ENCODE measurements around the gene PCSK5.

The PCSK5 gene

DNA sequence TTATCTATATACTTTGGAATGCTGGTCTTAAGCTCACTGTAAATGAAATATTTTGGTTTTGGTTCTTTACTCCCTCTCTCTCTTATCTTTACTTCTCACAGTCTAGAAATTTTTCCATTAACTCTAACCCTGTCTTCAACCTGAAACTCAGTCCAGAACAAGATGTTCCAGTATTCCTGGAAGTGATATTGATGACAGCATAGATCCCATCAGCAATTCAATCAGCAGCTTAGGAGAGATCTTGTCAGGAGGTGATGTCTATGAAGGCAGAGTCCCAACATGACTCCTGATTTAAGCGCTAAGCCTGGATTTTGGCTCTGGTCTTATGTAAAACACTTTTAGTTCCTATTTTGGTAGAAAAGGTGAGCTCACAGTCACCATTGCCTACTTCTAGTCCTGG, 451.1 kb downstream of the PCSK5 start:
- Histone ChIP-seq H3K27ac (ENCODE audit: low read depth, low read length) (no peak overlapping the region), H3K9me2 (replicated peaks; ENCODE audit: insufficient read depth, low read length) (no peaks in the 10 kb centered on the region; the same call in 1 of the 2 replicates), H3K79me2 (ENCODE audit: insufficient read depth, low read length) (no peaks in the 10 kb centered on the region), H4K20me1 (ENCODE audit: low read depth, low read length) (no peaks in the 10 kb centered on the region), H2AFZ (ENCODE audit: low read depth, low read length, severe bottlenecking) (no peak overlapping the region), H3K4me3 (ENCODE audit: insufficient read depth, low read length, poor library complexity, severe bottlenecking) (no peak overlapping the region), H3K9ac (ENCODE audit: low read length) (no peak overlapping the region), H3K4me2 (ENCODE audit: low read depth, low read length, poor library complexity, severe bottlenecking) (no peak overlapping the region), H3K9me3 (ENCODE audit: insufficient read depth, low read length) (no peaks in the 10 kb centered on the region), H3F3A (ENCODE audit: insufficient read depth) (no peaks in the 10 kb centered on the region), H3K27me3 (ENCODE audit: low read length) (no peaks in the 10 kb centered on the region), H3K36me3 (ENCODE audit: low read length) (no peaks in the 10 kb centered on the region)
- no peak for TF ChIP-seq EZH2phosphoT487 (conservative IDR thresholded peaks at IDR 0.05; ENCODE audit: low read length)
- TF ChIP-seq, protein P1, sequence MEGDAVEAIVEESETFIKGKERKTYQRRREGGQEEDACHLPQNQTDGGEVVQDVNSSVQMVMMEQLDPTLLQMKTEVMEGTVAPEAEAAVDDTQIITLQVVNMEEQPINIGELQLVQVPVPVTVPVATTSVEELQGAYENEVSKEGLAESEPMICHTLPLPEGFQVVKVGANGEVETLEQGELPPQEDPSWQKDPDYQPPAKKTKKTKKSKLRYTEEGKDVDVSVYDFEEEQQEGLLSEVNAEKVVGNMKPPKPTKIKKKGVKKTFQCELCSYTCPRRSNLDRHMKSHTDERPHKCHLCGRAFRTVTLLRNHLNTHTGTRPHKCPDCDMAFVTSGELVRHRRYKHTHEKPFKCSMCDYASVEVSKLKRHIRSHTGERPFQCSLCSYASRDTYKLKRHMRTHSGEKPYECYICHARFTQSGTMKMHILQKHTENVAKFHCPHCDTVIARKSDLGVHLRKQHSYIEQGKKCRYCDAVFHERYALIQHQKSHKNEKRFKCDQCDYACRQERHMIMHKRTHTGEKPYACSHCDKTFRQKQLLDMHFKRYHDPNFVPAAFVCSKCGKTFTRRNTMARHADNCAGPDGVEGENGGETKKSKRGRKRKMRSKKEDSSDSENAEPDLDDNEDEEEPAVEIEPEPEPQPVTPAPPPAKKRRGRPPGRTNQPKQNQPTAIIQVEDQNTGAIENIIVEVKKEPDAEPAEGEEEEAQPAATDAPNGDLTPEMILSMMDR (IDR thresholded peaks at IDR 0.05; ENCODE audit: insufficient read depth, low read length, poor library complexity, severe bottlenecking), result no peak

- Histone ChIP-seq H3K36me3 (ENCODE audit: low read length) (no peaks in the 10 kb centered on the region), H4K20me1 (ENCODE audit: low read depth, low read length) (no peaks in the 10 kb centered on the region), H3K27ac (ENCODE audit: low read depth, low read length) (no peak overlapping the region), H3K79me2 (ENCODE audit: insufficient read depth, low read length) (no peaks in the 10 kb centered on the region), H3K27me3 (ENCODE audit: low read length) (no peaks in the 10 kb centered on the region), H3K9me3 (ENCODE audit: insufficient read depth, low read length) (no peaks in the 10 kb centered on the region), H3K4me2 (ENCODE audit: low read depth, low read length, poor library complexity, severe bottlenecking) (no peak overlapping the region), H2AFZ (ENCODE audit: low read depth, low read length, severe bottlenecking) (no peak overlapping the region), H3F3A (ENCODE audit: insufficient read depth) (no peaks in the 10 kb centered on the region), H3K9ac (ENCODE audit: low read length) (no peak overlapping the region), H3K9me2 (replicated peaks; ENCODE audit: insufficient read depth, low read length) (no peaks in the 10 kb centered on the region; the same call in 1 of the 2 replicates), H3K4me3 (ENCODE audit: insufficient read depth, low read length, poor library complexity, severe bottlenecking) (no peak overlapping the region)
- TF ChIP-seq EZH2phosphoT487 (conservative IDR thresholded peaks at IDR 0.05; ENCODE audit: low read length), result no peak
- TF ChIP-seq, protein P1 (IDR thresholded peaks at IDR 0.05; ENCODE audit: insufficient read depth, low read length, poor library complexity, severe bottlenecking), result no peak
Measured at GRCh38 chr9:76342201-76342600, 451.7 kb downstream of the PCSK5 start.

DNA sequence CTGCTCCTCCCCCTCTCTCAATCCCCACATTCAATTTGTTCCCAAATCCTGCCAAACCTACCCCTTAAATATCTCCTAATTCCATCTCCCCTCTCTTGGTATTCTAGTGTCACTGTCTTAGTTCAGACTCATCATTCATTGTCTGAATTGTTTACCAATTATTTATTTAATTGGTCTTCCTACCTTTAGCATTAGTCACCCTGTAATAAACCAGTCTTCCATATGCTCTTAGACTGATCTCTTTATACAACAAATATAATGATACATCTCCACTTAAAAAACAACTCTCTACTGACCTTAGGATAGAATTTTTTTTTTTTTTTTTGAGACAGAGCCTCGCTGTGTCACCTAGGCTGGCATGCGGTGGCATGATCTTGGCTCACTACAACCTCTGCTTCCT, 452.4 kb downstream of the PCSK5 start:
- TF ChIP-seq, protein P1 (IDR thresholded peaks at IDR 0.05; ENCODE audit: insufficient read depth, low read length, poor library complexity, severe bottlenecking), result no peak
- TF ChIP-seq EZH2phosphoT487 (conservative IDR thresholded peaks at IDR 0.05; ENCODE audit: low read length), result no peak

More for the DNA sequence above, 452.4 kb downstream of the PCSK5 start:
- Histone ChIP-seq H3K9ac (ENCODE audit: low read length) (no peak overlapping the region), H3K9me3 (ENCODE audit: insufficient read depth, low read length) (no peaks in the 10 kb centered on the region), H3K9me2 (replicated peaks; ENCODE audit: insufficient read depth, low read length) (no peaks in the 10 kb centered on the region; the same call in 1 of the 2 replicates), H2AFZ (ENCODE audit: low read depth, low read length, severe bottlenecking) (no peak overlapping the region), H3K79me2 (ENCODE audit: insufficient read depth, low read length) (no peaks in the 10 kb centered on the region), H3K27me3 (ENCODE audit: low read length) (no peaks in the 10 kb centered on the region), H3F3A (ENCODE audit: insufficient read depth) (no peaks in the 10 kb centered on the region), H3K27ac (ENCODE audit: low read depth, low read length) (no peak overlapping the region), H4K20me1 (ENCODE audit: low read depth, low read length) (no peaks in the 10 kb centered on the region), H3K36me3 (ENCODE audit: low read length) (no peaks in the 10 kb centered on the region), H3K4me2 (ENCODE audit: low read depth, low read length, poor library complexity, severe bottlenecking) (no peak overlapping the region), H3K4me3 (ENCODE audit: insufficient read depth, low read length, poor library complexity, severe bottlenecking) (no peak overlapping the region)
